Stimulated activated CD4-positive, alpha-beta T cell treated with anti-CD3 and anti-CD28 coated beads, Interleukin-2, amount 100 ng/mL, for 48 hours (primary cell): ENCODE measurements around the gene MLLT6.
A peak's percentile ranks its signal among the peaks of the same experiment; 100 is the strongest.
"Not testable (repeated sequence)": the region's sequence is repeated elsewhere in the genome, so short reads cannot be mapped to it uniquely, and the experiment has no call there.

ENCODE experiments used
- DNase-seq, 2 donors: peaks; one replicate each; pipeline ENCODE4 v3.0.0-alpha.2; 2020

MLLT6 gene

DNA sequence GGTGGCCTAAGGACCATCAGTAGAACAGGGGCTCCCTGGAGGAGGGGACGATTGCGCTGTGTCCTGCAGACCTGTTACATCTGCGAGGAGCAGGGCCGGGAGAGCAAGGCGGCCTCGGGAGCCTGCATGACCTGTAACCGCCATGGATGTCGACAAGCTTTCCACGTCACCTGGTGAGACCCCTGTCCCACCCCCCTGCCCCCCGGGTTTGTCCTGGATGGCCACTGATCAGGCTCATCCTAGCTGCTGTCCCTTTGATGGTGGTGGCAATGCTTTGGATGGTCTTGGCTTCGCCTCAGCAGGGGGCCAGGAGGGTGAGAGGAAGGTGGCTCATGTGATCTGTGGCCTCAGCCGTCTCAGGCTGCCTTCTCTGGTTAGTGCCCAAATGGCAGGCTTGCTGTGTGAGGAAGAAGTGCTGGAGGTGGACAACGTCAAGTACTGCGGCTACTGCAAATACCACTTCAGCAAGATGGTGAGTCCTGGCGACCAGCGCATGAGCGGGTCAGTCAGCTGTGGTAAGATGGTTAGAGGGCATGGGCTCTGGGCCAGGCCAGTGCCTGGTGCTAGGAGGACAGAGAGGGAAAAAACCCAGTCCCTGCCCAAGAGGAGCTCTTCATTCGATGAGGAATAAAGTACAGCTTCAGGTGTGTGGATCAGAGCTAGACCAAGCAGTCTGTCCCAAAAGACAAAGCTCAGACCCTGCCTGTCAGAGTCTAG, 4.2 kb downstream of the MLLT6 start:
- no peak for DNase-seq

DNA sequence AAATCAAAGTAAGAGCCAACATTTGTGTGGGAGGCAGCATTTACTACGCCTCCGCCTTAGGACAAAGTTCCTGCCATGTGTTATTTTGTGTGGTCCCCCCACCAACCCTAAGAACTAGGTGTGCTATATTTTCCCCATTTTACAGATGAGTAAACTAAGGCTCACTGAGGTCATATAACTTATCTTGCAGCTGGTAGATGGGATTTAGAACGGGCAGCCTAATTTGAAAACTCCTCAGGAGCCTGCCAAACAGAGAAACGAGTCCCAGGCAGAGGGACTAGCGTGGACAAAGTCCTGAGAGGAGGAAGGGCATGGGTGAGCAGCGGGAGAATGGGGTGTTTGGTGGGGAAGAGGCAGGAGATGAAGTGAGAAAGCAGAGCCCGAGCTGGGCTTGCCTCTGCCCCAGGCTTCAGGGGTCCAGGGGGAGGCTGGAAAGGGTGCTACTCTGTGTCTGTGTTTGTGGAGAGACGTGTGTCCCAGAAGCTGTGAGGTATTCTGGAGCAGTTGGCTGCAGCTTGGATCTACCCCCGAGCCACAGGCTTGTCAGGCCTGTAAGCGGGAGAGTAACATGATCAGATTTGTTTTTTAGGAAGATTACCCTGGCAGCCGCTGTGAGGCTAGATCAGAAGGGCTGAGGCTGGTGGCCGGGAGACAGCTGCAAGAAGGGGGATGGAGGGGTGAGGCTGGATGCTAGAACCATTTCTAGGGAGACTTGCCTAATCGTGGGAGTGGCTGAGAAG, 5.0 kb downstream of the MLLT6 start:
- DNase-seq, result no peak

DNA sequence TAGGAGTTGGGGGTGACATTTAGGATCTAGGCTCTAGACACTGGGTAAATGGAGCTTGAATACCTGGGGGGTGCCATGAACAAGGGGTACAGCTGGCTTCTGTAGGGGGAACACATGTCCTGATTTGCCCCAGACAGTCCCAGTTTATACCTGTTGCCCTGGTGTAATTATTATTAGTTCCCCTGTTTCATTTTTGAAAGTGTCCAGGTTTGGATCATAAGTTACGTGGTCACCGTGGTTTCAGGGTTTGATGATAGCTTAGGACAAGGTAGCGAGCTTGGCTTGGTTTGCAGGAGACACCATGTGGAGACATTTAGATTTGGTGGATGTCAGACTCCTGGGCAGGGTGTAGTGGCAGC, 5.5 kb downstream of the MLLT6 start:
- no peak for DNase-seq

DNA sequence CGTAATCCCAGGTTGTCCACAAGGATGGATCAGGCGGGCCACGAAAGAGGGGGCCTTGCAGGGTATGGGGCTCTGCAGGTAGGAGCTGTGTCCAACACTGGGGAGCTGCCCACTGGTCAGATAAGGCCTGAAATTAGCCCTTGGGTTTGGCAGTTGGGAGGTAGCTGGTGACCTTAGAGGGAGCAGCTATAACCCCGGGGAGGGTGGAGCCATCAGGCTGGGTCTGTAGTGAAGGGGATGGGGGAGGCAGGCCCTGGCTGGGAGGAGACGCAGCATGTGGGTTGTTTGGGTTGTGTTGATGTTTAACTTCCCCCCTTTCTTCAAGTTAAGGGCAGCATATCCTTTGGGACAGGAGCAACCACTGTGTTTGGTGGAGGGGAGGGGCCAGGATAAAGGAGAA, 5.9 kb downstream of the MLLT6 start:
- DNase-seq, result no peak

- DNase-seq, result no peak
Observed at GRCh38 chr17:38711792-38712571, 6.9 kb downstream of the MLLT6 start.

GRCh38 chr17:38712593-38712992, 7.5 kb downstream of the MLLT6 start:
- no peak for DNase-seq

GRCh38 chr17:38713456-38714075, 8.5 kb downstream of the MLLT6 start:
- DNase-seq, result no peak

DNA sequence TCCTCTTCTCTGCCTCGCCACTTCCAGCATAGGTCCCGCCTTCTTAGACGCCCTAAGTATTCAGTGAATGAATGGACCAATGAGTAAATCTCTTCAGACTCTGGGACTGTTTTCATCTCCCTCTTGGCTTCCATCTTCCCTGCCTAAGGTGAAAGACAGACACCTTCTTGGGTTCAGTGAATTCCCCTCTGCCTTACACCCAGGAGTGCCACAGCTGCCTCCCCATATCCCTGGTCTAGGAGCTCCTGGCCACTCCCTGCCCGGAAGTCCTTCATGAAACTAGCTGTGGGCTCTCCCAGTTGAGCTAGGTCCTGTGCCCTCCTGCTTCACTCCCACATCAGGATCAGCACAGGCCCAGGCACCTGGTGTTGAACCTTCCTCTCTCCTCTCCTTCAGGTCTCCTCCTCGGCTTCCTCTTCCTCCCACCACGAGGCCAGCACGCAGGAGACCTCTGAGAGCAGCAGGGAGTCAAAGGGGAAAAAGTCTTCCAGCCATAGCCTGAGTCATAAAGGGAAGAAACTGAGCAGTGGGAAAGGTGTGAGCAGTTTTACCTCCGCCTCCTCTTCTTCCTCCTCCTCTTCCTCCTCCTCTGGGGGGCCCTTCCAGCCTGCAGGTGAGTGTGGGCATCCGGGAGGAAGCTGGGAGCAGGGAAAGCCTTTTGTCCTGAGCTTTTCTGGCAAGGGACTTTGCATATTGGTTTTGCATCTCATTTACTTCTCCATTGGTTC, 10.3 kb downstream of the MLLT6 start:
- no peak for DNase-seq

GRCh38 chr17:38716368-38717005, 11.4 kb downstream of the MLLT6 start:
- DNase-seq, result no peak

- DNase-seq, result no peak
Observed at GRCh38 chr17:38717139-38717745, 12.2 kb downstream of the MLLT6 start.

DNA sequence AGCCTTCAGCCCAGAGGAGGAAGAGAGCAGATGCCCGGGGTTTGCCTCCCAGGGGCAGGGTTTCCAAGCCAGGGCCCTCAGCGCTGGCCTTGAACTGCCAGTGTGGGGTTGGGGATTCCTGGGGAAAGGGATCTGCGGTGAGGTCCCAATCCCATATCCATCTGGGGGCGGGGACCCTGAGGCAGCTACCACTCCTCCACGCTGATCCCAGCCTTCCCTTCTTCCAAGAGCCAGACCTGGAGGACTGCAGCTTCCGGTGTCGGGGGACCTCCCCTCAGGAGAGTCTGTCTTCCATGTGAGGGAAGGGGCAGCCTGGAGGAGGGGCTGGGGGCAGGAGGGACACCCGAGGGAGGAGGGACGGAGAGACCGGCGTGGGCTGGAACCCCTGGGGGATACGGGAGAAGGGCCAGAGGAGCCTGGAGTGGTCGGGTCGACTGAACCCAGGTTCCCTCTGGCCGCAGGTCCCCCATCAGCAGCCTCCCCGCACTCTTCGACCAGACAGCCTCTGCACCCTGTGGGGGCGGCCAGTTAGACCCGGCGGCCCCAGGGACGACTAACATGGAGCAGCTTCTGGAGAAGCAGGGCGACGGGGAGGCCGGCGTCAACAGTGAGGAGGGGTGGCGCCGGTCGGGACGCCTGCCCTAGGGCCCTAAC, 14.3 kb downstream of the MLLT6 start:
- no peak for DNase-seq

- no peak for DNase-seq
Observed at GRCh38 chr17:38719943-38720641, 15.0 kb downstream of the MLLT6 start.

GRCh38 chr17:38720941-38721340, 15.9 kb downstream of the MLLT6 start:
- no peak for DNase-seq

GRCh38 chr17:38721802-38722201, 16.7 kb downstream of the MLLT6 start:
- no peak for DNase-seq

- DNase-seq, result no peak
Observed at GRCh38 chr17:38724337-38724988, 19.4 kb downstream of the MLLT6 start.

GRCh38 chr17:38725066-38725465, 20.0 kb downstream of the MLLT6 start:
- DNase-seq, result no peak

DNA sequence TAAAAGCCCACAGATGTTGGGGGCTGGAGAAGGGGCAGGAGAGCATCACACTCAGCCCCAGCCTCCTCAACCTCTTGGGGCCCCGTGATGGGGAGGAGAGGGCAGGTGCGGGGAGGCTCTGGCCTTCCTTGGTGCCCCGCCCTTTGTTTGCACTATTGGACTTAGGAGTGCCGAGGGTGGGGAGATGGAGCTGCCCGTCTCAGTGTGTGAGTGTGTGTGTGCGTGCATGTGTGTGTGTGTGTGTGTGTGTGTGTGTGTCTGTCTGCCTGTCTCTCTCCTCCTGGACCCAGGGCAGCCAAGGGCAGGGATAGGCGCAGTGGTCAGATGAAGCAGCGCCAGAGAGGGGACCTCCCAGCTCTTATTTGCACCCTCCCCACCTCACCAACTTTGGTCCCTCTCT, 21.1 kb downstream of the MLLT6 start:
- DNase-seq, result not testable (repeated sequence)

DNA sequence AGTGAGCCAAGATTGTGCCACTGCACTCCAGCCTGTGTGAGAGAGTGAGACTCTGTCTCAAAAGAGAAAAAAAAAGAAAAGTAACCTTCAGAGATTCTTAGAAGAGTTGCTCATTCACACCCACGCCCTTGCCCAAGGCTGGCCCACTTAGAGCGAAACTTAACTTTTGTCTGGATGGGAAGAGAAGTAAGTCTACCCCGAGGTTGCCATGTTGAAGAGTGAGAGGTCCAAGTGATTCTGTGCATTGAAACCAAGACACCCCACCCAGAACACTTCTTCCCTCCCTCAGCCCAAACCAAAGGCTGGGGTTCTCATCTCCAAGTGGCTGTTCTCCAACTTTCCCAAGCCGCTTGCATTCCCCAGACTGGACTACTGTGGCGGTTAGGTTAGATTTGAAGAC, 22.7 kb downstream of the MLLT6 start:
- DNase-seq, result peak; percentile 67 to 69

GRCh38 chr17:38728290-38728831, 23.3 kb downstream of the MLLT6 start:
- peak in 1 of 2 donors; percentile 41 for DNase-seq
